Endothelial cell of umbilical vein (primary cell): ENCODE results near the gene SCRN3. TPM values are rescaled to one million over a fixed set of nuclear protein-coding genes. Genes with fewer than 3 reads are reported as not detected.

Source experiments
- BruUV-seq: library from RNA; stranded (reverse); fragments of 400-500 nt; replicated peaks from 2 replicates; lab custom pipeline; 2021; lab: Mats Ljungman, UMichigan
- CTCF ChIA-PET: fragments of 300-600, 350-600 bp; sonication (Branson Sonifier 250); formaldehyde crosslinking; loops from one replicate; lab custom pipeline; 2021; ENCODE audit warnings: antibody characterized with exemption, inconsistent platforms; lab: Charles Lee
- POLR2A ChIA-PET: fragments of 300-600, 350-600 bp; sonication (Branson Sonifier 250); formaldehyde crosslinking; loops from one replicate; lab custom pipeline; 2021; ENCODE audit warnings: antibody characterized with exemption, inconsistent platforms; lab: Charles Lee
- DNase-seq: peaks from one replicate; pipeline ENCODE4 v3.0.0-alpha.2; 2011; ENCODE audit warnings: low read depth, low spot score
- FAIRE-seq: peaks from 2 replicates; lab custom pipeline; 2011; peaks lifted over from hg19 to GRCh38; lab: Jason Lieb, UNC
- H2AFZ ChIP-seq: 2 replicates; pipeline ENCODE4 v1.6.0; 2012; ENCODE audit warnings: low read depth, low read length, control low read depth, inconsistent platforms
- H3K27ac ChIP-seq: 2 replicates; pipeline ENCODE4 v1.5.1; 2011; ENCODE audit warnings: low read depth, mild to moderate bottlenecking, control low read depth, low read length, moderate library complexity; ENCODE audit not compliant: insufficient read depth
- H3K27me3 ChIP-seq, 2 experiments: 2 replicates each; pipeline versions ENCODE4 v1.6.0 to v1.6.1; 2011; ENCODE audit warnings: low read length in 2 of 2, mixed read lengths in 1 of 2; ENCODE audit not compliant: control insufficient read depth in 2 of 2, insufficient read depth in 2 of 2
- H3K36me3 ChIP-seq, 2 experiments: 2 replicates in 1 of 2; 3 replicates in 1 of 2; pipeline ENCODE4 v1.5.1; 2011; ENCODE audit warnings: low read length in 2 of 2, mild to moderate bottlenecking in 1 of 2, moderate library complexity in 1 of 2; ENCODE audit not compliant: control insufficient read depth in 2 of 2, insufficient read depth in 2 of 2; ENCODE audit errors: extremely low read depth in 1 of 2
- H3K4me1 ChIP-seq: 3 replicates; pipeline ENCODE4 v1.5.1; 2011; ENCODE audit warnings: mild to moderate bottlenecking, low read length; ENCODE audit not compliant: control insufficient read depth, insufficient read depth; ENCODE audit errors: extremely low read depth
- H3K4me2 ChIP-seq: 2 replicates; pipeline ENCODE4 v1.6.1; 2011; ENCODE audit warnings: low read length, control low read depth, mixed read lengths; ENCODE audit not compliant: insufficient read depth
- H3K4me3 ChIP-seq, 3 experiments: fragments of 200-600 bp in 1 of 3; sonication (generic), shearing (Covaris generic) in 1 of 3; replicated peaks in 1 of 3; 2 replicates each; pipeline ENCODE4 v1.5.1; 2011 to 2016; ENCODE audit warnings: control low read depth in 3 of 3, low read length in 3 of 3, mild to moderate bottlenecking in 2 of 3, inconsistent platforms in 1 of 3, low read depth in 1 of 3, moderate library complexity in 1 of 3; ENCODE audit not compliant: insufficient read depth in 1 of 3
- H3K79me2 ChIP-seq: 2 replicates; pipeline ENCODE4 v1.6.0; 2012; ENCODE audit warnings: low read length, inconsistent platforms; ENCODE audit not compliant: control insufficient read depth, insufficient read depth
- H3K9ac ChIP-seq: replicated peaks from 2 replicates; pipeline ENCODE3; 2011; ENCODE audit warnings: low read length, control low read depth; ENCODE audit not compliant: insufficient read depth; ENCODE audit errors: extremely low read depth
- H3K9me1 ChIP-seq: replicated peaks from 3 replicates; pipeline ENCODE4 v1.6.0; 2011; ENCODE audit warnings: mild to moderate bottlenecking, low read length; ENCODE audit not compliant: control insufficient read depth, insufficient read depth; ENCODE audit errors: extremely low read depth
- H3K9me3 ChIP-seq: replicated peaks from 2 replicates; pipeline ENCODE4 v1.5.1; 2012; ENCODE audit warnings: low read length, inconsistent platforms; ENCODE audit not compliant: control insufficient read depth, insufficient read depth
- H4K20me1 ChIP-seq: replicated peaks from 2 replicates; pipeline ENCODE3; 2011; ENCODE audit warnings: mild to moderate bottlenecking, low read length; ENCODE audit not compliant: control insufficient read depth, insufficient read depth; ENCODE audit errors: extremely low read depth
- EZH2 ChIP-seq: IDR thresholded peaks from 2 replicates; pipeline ENCODE4 v1.6.1; 2012; ENCODE audit warnings: borderline replicate concordance, low read depth, mild to moderate bottlenecking, moderate library complexity, low read length, inconsistent platforms; ENCODE audit not compliant: severe bottlenecking
- FOS ChIP-seq: IDR thresholded peaks from 2 replicates; pipeline ENCODE4 v1.6.1; 2011; ENCODE audit warnings: mild to moderate bottlenecking, low read length, moderate library complexity, borderline replicate concordance; ENCODE audit not compliant: insufficient read depth
- GATA2 ChIP-seq: IDR thresholded peaks from 2 replicates; pipeline ENCODE4 v1.7.0; 2011; ENCODE audit warnings: low read depth, mild to moderate bottlenecking, moderate library complexity, mixed read lengths, low read length; ENCODE audit not compliant: insufficient read length, insufficient read depth
- JUN ChIP-seq: IDR thresholded peaks from 2 replicates; pipeline ENCODE4 v1.6.1; 2011; ENCODE audit warnings: borderline replicate concordance, low read depth; ENCODE audit not compliant: insufficient read length, insufficient read depth
- MYC ChIP-seq: IDR thresholded peaks from one replicate; pipeline ENCODE4 v1.6.1; 2011; ENCODE audit warnings: mild to moderate bottlenecking, low read depth, low read length
- POLR2A ChIP-seq: IDR thresholded peaks from 2 replicates; pipeline ENCODE4 v1.6.1; 2012; ENCODE audit warnings: low read depth, mild to moderate bottlenecking, control low read depth, low read length
- POLR2AphosphoS5 ChIP-seq: IDR thresholded peaks from 2 replicates; pipeline ENCODE4 v1.6.1; 2012; ENCODE audit warnings: low read depth, mild to moderate bottlenecking, control low read depth, low read length, moderate library complexity; ENCODE audit not compliant: insufficient read depth
- dilution Hi-C: fragments of 300-500 bp; cut with MboI; formaldehyde crosslinking; loops from one replicate; pipeline ENCODE4 v1.15.0; 2019; ENCODE audit warnings: low sequenced_read_pairs; ENCODE audit not compliant: extremely low pct_ligation_motif_present
- intact Hi-C: fragments of 100-400 bp; cut with micrococcal nuclease; formaldehyde crosslinking; loops from one replicate; pipeline ENCODE4 v1.10.0; 2022
- polyA plus RNA-seq, 4 experiments: library from polyadenylated mRNA; depleted of rRNA in 3 of 4; stranded (reverse) in 3 of 4; unstranded in 1 of 4; fragments of >200 nt; gene quantifications; 2 replicates each; pipeline versions ENCODE4 v1.2.1 to v1.2.3, GENCODE V29; 2011 to 2012; ENCODE audit warnings: missing spikeins in 1 of 4
- total RNA-seq: library from RNA; stranded (reverse); gene quantifications from 2 replicates; pipeline ENCODE4 v1.2.3, GENCODE V29; 2021
- TF ChIP-seq, protein P1 (sequence below), 2 donors: IDR thresholded peaks; 1 replicate in 1 of 2; 2 replicates in 1 of 2; pipeline ENCODE4 v1.5.1; 2011; ENCODE audit warnings: low read length in 2 of 2, mild to moderate bottlenecking in 2 of 2, moderate library complexity in 2 of 2, control low read depth in 1 of 2, inconsistent platforms in 1 of 2, low read depth in 1 of 2; ENCODE audit not compliant: insufficient read depth in 1 of 2; ENCODE audit errors: extremely low read depth in 1 of 2
- TF ChIP-seq, protein P2 (sequence below): IDR thresholded peaks from 2 replicates; pipeline ENCODE4 v1.6.1; 2011; ENCODE audit not compliant: insufficient read depth, insufficient read length

Gene SCRN3
- total and polyA plus RNA-seq, 2 donors (not counting 3 experiments of a cell fraction or from before 2014, with no cell fraction given), result 10.7 to 24.0 TPM

DNA sequence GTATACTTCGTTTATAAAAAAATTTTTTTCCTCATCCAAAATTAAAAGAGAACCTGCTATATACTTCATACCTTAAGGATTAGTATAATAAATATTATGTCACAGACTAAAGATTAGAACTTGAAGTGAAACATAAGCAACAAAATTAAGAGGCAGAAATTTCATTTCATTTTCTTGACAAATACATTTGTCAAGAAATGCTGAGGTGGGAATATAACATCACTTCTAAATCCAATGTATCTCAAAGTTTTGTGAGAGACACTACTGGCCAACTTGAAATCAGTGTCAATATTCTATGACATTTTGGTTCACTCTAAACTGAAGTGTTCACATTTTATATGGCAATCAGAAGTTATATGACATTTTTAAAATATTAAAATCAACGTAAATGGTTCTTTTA is 43.8 kb downstream of the SCRN3 start:
- no peak overlapping the region for H3K27ac ChIP-seq
- no TSS peak for BruUV-seq

DNA sequence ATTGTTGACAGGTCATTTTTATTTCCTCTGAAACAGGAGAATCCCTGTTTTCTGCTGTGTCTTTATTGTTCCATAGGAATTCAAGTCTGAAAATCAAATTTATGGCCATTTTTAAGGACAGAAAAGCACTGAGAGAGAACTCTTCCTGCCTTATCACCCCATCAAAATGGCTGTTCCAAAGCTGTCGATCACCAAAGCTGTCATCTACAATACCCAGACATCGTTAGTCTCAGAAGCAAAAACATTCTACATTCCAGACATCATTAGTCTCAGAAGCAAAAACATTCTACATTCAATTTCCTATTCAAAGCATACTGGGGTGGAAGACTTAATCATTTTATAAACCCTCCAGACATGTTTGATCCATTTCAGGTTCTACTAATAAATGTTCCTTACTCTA is 44.4 kb downstream of the SCRN3 start:
- TF ChIP-seq EZH2 (no peak), POLR2AphosphoS5 (no peak), POLR2A (no peak), JUN (no peak), FOS (no peak), GATA2 (no peak), MYC (no peak)
- TF ChIP-seq, protein P1, sequence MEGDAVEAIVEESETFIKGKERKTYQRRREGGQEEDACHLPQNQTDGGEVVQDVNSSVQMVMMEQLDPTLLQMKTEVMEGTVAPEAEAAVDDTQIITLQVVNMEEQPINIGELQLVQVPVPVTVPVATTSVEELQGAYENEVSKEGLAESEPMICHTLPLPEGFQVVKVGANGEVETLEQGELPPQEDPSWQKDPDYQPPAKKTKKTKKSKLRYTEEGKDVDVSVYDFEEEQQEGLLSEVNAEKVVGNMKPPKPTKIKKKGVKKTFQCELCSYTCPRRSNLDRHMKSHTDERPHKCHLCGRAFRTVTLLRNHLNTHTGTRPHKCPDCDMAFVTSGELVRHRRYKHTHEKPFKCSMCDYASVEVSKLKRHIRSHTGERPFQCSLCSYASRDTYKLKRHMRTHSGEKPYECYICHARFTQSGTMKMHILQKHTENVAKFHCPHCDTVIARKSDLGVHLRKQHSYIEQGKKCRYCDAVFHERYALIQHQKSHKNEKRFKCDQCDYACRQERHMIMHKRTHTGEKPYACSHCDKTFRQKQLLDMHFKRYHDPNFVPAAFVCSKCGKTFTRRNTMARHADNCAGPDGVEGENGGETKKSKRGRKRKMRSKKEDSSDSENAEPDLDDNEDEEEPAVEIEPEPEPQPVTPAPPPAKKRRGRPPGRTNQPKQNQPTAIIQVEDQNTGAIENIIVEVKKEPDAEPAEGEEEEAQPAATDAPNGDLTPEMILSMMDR (IDR thresholded peaks at IDR 0.05; ENCODE audit: extremely low read depth in 1 of 2, insufficient read depth in 1 of 2, low read depth in 1 of 2, low read length in 2 of 2), result no peak
- TF ChIP-seq, protein P2, sequence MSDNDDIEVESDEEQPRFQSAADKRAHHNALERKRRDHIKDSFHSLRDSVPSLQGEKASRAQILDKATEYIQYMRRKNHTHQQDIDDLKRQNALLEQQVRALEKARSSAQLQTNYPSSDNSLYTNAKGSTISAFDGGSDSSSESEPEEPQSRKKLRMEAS, result no peak
- Histone ChIP-seq H3K4me1 (peaks cover 15% of the 10 kb centered on the region), H3K4me2 (no peak overlapping the region), H3K9ac (no peak overlapping the region), H3K79me2 (no peaks in the 10 kb centered on the region), H3K27ac (no peak overlapping the region), H2AFZ (no peak overlapping the region), H3K36me3 (no peaks in the 10 kb centered on the region), H4K20me1 (no peaks in the 10 kb centered on the region), H3K9me3 (no peaks in the 10 kb centered on the region), H3K9me1 (no peaks in the 10 kb centered on the region), H3K27me3 (no peaks in the 10 kb centered on the region), H3K4me3 (no peak overlapping the region)
- no TSS peak for BruUV-seq
- no peak for FAIRE-seq
- POLR2A ChIA-PET, result no interaction called here
- intact Hi-C loops (no loop called here), dilution Hi-C loops (no loop called here)
- DNase-seq, result no peak
- CTCF ChIA-PET, result no interaction called here

More for the DNA sequence above, 43.8 kb downstream of the SCRN3 start:
- Histone ChIP-seq H3K9me3 (no peaks in the 10 kb centered on the region), H3K4me1 (peaks cover 15% of the 10 kb centered on the region), H3K79me2 (no peaks in the 10 kb centered on the region), H4K20me1 (no peaks in the 10 kb centered on the region), H3K4me3 (no peak overlapping the region), H3K9ac (no peak overlapping the region), H3K4me2 (no peak overlapping the region), H3K27me3 (no peaks in the 10 kb centered on the region), H3K9me1 (no peaks in the 10 kb centered on the region), H3K36me3 (no peaks in the 10 kb centered on the region), H2AFZ (no peak overlapping the region)
- FAIRE-seq (no peak), DNase-seq (no peak)
- POLR2A ChIA-PET, result no interaction called here
- TF ChIP-seq EZH2 (no peak), POLR2AphosphoS5 (no peak), POLR2A (no peak), FOS (no peak), GATA2 (no peak)
- CTCF ChIA-PET, result no interaction called here
- dilution Hi-C loops, result no loop called here
- intact Hi-C loops, result no loop called here
